H1 (cell line): ENCODE results near the gene MLYCD.

Experiments used
- CHD1 ChIP-seq: IDR thresholded peaks from 2 replicates; pipeline ENCODE4 v1.6.1; 2012; ENCODE audit warnings: low read depth, low read length, improper control_type of control experiment
- CREB1 ChIP-seq: IDR thresholded peaks from 2 replicates; pipeline ENCODE4 v1.6.1; 2012; ENCODE audit warnings: inconsistent platforms
- CTCF ChIP-seq, 3 experiments: IDR thresholded peaks; 1 replicate in 2 of 3; 2 replicates in 1 of 3; pipeline versions ENCODE4 v1.5.1 to v1.6.1; 2011; ENCODE audit warnings: low read length in 3 of 3, mild to moderate bottlenecking in 3 of 3, inconsistent platforms in 2 of 3, low read depth in 1 of 3, moderate library complexity in 1 of 3; ENCODE audit not compliant: insufficient read depth in 1 of 3; ENCODE audit errors: control extremely low read depth in 1 of 3
- EZH2 ChIP-seq: fragments of 200-600 bp; sonication (generic); IDR thresholded peaks from 2 replicates; pipeline ENCODE4 v1.7.1; 2012; ENCODE audit warnings: low read depth, mild to moderate bottlenecking, moderate library complexity, low read length, inconsistent platforms; ENCODE audit not compliant: severe bottlenecking
- JUN ChIP-seq: IDR thresholded peaks from 2 replicates; pipeline ENCODE4 v1.6.1; 2011; ENCODE audit warnings: low read depth, mild to moderate bottlenecking, improper control_type of control experiment, low read length
- RNF2 ChIP-seq: fragments of 200-900, 300-1000 bp; sonication (generic); IDR thresholded peaks from 2 replicates; pipeline ENCODE4 v1.7.1; 2016; ENCODE audit warnings: borderline replicate concordance, low read depth, mild to moderate bottlenecking, antibody characterized with exemption, low read length; ENCODE audit not compliant: poor library complexity, severe bottlenecking; ENCODE audit errors: missing control alignments
- SP2 ChIP-seq: IDR thresholded peaks from 2 replicates; pipeline ENCODE4 v1.6.1; 2012; ENCODE audit warnings: mild to moderate bottlenecking, low read length, inconsistent platforms
- TAF1 ChIP-seq: IDR thresholded peaks from 2 replicates; pipeline ENCODE4 v1.6.1; 2011; ENCODE audit warnings: mild to moderate bottlenecking, low read depth, low read length
- TBP ChIP-seq: IDR thresholded peaks from 2 replicates; pipeline ENCODE4 v1.6.1; 2011; ENCODE audit warnings: low read depth, low read length, improper control_type of control experiment

GRCh38 chr16:83968306-83968851, 69.5 kb downstream of the MLYCD start:
- TF ChIP-seq CTCF (IDR thresholded peaks at IDR 0.05; ENCODE audit: control extremely low read depth in 1 of 3, insufficient read depth in 1 of 3, low read depth in 1 of 3, low read length in 3 of 3): no peak
- no peak for TF ChIP-seq JUN
- no peak for TF ChIP-seq TAF1
- TF ChIP-seq EZH2: no peak
- TF ChIP-seq SP2: no peak
- TF ChIP-seq TBP: no peak
- no peak for TF ChIP-seq CHD1
- TF ChIP-seq CREB1: no peak
- no peak for TF ChIP-seq RNF2
